Loucy (cell line): ENCODE data around the gene RHBDD2.
A peak's percentile ranks its signal among the peaks of the same experiment; 100 is the strongest.
"Not testable (repeated sequence)": the region's sequence is repeated elsewhere in the genome, so short reads cannot be mapped to it uniquely, and the experiment has no call there.

Experiments
- H2AFZ ChIP-seq: fragments of 200-600 bp; sonication (generic); 2 replicates; pipeline ENCODE4 v1.6.0; 2016; ENCODE audit warnings: antibody characterized with exemption, mild to moderate bottlenecking, low read length, moderate library complexity
- H3F3A ChIP-seq: fragments of 200-600 bp; 2 replicates; pipeline ENCODE4 v1.6.0; 2016; ENCODE audit warnings: antibody characterized with exemption, low read depth, mild to moderate bottlenecking
- H3K27me3 ChIP-seq: fragments of 200-600 bp; sonication (generic); 2 replicates; pipeline ENCODE4 v1.6.1; 2014; ENCODE audit warnings: low read length, mild to moderate bottlenecking; ENCODE audit not compliant: insufficient read depth, poor library complexity, severe bottlenecking
- H3K36me3 ChIP-seq: fragments of 200-600 bp; sonication (generic); 2 replicates; pipeline ENCODE4 v1.6.1; 2016; ENCODE audit warnings: low read length; ENCODE audit not compliant: insufficient read depth
- H3K4me1 ChIP-seq: fragments of 200-600 bp; sonication (generic); 2 replicates; pipeline ENCODE4 v1.5.1; 2014; ENCODE audit warnings: low read length, mild to moderate bottlenecking; ENCODE audit not compliant: insufficient read depth, poor library complexity, severe bottlenecking
- H3K4me2 ChIP-seq: fragments of 200-600 bp; sonication (generic); 2 replicates; pipeline ENCODE4 v1.6.0; 2014; ENCODE audit warnings: antibody characterized with exemption, low read length, low read depth, mild to moderate bottlenecking; ENCODE audit not compliant: poor library complexity, severe bottlenecking
- H3K4me3 ChIP-seq: fragments of 200-600 bp; sonication (generic); 2 replicates; pipeline ENCODE4 v1.5.1; 2014; ENCODE audit warnings: low read length, mild to moderate bottlenecking, mixed read lengths; ENCODE audit not compliant: poor library complexity, severe bottlenecking
- H3K79me2 ChIP-seq: fragments of 200-600 bp; sonication (generic); 2 replicates; pipeline ENCODE4 v1.6.1; 2014; ENCODE audit warnings: low read length; ENCODE audit not compliant: insufficient read depth
- H3K9ac ChIP-seq: fragments of 200-600 bp; sonication (generic); 2 replicates; pipeline ENCODE4 v1.6.0; 2014; ENCODE audit warnings: mild to moderate bottlenecking, low read depth, low read length, moderate library complexity; ENCODE audit not compliant: poor library complexity, severe bottlenecking
- H3K9me2 ChIP-seq: fragments of 200-600 bp; sonication (generic); replicated peaks from 2 replicates; pipeline ENCODE4 v1.6.1; 2016; ENCODE audit warnings: low read depth, low read length, mixed read lengths
- H3K9me3 ChIP-seq: fragments of 200-600 bp; sonication (generic); 2 replicates; pipeline ENCODE4 v1.6.1; 2014; ENCODE audit warnings: mild to moderate bottlenecking, antibody characterized with exemption, low read length, low read depth; ENCODE audit not compliant: insufficient read depth
- H4K20me1 ChIP-seq: fragments of 200-600 bp; sonication (generic); 2 replicates; pipeline ENCODE4 v1.6.0; 2014; ENCODE audit warnings: antibody characterized with exemption, low read length, mild to moderate bottlenecking; ENCODE audit not compliant: insufficient read depth, poor library complexity, severe bottlenecking
- EZH2phosphoT487 ChIP-seq: fragments of 200-600 bp; IDR thresholded peaks from 2 replicates; pipeline ENCODE4 v1.6.1; 2018; ENCODE audit warnings: antibody characterized with exemption, mild to moderate bottlenecking, moderate library complexity, borderline replicate concordance
- TF ChIP-seq, protein P1 (sequence below): fragments of 200-600 bp; sonication (generic); conservative IDR thresholded peaks from 2 replicates; pipeline ENCODE4 v1.5.1; 2014; ENCODE audit warnings: mild to moderate bottlenecking, antibody characterized with exemption, low read length

The RHBDD2 gene

DNA sequence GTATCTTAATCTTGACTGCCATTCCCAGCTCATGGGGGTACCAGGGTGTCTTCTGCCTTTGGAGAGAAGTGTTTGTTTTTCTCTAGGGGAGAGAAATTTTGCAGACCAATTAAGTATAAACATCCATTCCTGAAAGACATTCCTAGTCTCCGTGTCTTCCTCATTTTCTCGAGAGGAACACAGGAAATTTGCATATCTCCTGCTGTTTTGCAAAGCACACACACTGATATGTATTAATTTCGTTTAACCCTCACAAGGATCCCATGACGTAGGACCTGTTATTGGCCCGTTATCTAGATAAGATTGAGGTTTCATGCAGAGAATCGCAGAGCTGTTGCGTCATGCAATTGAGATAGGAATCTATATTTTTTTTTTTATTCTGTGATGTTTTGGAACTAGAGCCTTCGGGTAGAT is 944 bp downstream of the RHBDD2 start:
- H3K9ac ChIP-seq = peak overlapping the region; percentile 92
- peaks cover 9% of the 10 kb centered on the region for H4K20me1 ChIP-seq
- no peaks in the 10 kb centered on the region for H3K9me2 ChIP-seq
- H3K79me2 ChIP-seq = peaks cover 30% of the 10 kb centered on the region
- H3K27me3 ChIP-seq = no peaks in the 10 kb centered on the region
- no peaks in the 10 kb centered on the region for H3F3A ChIP-seq
- TF ChIP-seq, protein P1, sequence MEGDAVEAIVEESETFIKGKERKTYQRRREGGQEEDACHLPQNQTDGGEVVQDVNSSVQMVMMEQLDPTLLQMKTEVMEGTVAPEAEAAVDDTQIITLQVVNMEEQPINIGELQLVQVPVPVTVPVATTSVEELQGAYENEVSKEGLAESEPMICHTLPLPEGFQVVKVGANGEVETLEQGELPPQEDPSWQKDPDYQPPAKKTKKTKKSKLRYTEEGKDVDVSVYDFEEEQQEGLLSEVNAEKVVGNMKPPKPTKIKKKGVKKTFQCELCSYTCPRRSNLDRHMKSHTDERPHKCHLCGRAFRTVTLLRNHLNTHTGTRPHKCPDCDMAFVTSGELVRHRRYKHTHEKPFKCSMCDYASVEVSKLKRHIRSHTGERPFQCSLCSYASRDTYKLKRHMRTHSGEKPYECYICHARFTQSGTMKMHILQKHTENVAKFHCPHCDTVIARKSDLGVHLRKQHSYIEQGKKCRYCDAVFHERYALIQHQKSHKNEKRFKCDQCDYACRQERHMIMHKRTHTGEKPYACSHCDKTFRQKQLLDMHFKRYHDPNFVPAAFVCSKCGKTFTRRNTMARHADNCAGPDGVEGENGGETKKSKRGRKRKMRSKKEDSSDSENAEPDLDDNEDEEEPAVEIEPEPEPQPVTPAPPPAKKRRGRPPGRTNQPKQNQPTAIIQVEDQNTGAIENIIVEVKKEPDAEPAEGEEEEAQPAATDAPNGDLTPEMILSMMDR = no peak
- H3K4me2 ChIP-seq = peak overlapping the region; percentile 89
- no peaks in the 10 kb centered on the region for H3K9me3 ChIP-seq
- H2AFZ ChIP-seq = no peak overlapping the region
- H3K4me1 ChIP-seq = peaks cover 23% of the 10 kb centered on the region
- H3K4me3 ChIP-seq = peak overlapping the region; percentile 93
- H3K36me3 ChIP-seq = no peaks in the 10 kb centered on the region; the same call in 1 of the 2 replicates

DNA sequence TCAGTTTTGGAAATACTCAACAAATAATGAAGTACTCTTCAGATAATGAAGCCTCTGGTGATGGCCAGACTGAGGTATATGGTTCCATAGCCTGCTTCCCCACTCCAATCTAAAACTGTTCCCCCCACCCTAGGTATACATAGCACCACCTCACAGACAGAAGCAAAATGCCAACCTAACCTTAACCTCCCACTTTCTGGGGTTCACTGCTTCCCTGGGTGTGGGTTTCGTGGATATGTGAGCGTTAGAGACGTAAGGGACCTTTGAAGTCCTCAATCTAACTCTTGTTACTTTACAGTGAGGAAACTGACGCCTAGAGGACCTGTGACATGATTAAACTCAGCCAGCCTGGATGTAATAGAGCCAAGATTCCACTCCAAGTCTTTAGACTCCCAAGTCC is 1.4 kb downstream of the RHBDD2 start:
- Histone ChIP-seq H3K9ac (peak overlapping the region; percentile 92), H3K4me2 (peak overlapping the region; percentile 89)
- no peak for TF ChIP-seq EZH2phosphoT487
- TF ChIP-seq, protein P1 = no peak

GRCh38 chr7:75881436-75882095 is 2.7 kb downstream of the RHBDD2 start:
- Histone ChIP-seq H3K4me3 (no peak overlapping the region), H4K20me1 (peaks cover 9% of the 10 kb centered on the region), H3K9ac (no peak overlapping the region), H3K79me2 (peaks cover 30% of the 10 kb centered on the region), H2AFZ (no peak overlapping the region), H3K9me3 (no peaks in the 10 kb centered on the region), H3K4me2 (no peak overlapping the region), H3K27me3 (no peaks in the 10 kb centered on the region), H3F3A (no peaks in the 10 kb centered on the region), H3K4me1 (peaks cover 23% of the 10 kb centered on the region), H3K36me3 (no peaks in the 10 kb centered on the region; the same call in 1 of the 2 replicates), H3K9me2 (no peaks in the 10 kb centered on the region)
- TF ChIP-seq EZH2phosphoT487 = no peak
- TF ChIP-seq, protein P1 = no peak

More for the DNA sequence above, 1.4 kb downstream of the RHBDD2 start:
- no peak overlapping the region for H2AFZ ChIP-seq
- peak overlapping the region; percentile 93 for H3K4me3 ChIP-seq
- H3K9me2 ChIP-seq = no peaks in the 10 kb centered on the region
- H3K9me3 ChIP-seq = no peaks in the 10 kb centered on the region
- H3F3A ChIP-seq = no peaks in the 10 kb centered on the region
- no peaks in the 10 kb centered on the region; the same call in 1 of the 2 replicates for H3K36me3 ChIP-seq
- H4K20me1 ChIP-seq = peaks cover 9% of the 10 kb centered on the region
- peaks cover 23% of the 10 kb centered on the region for H3K4me1 ChIP-seq
- peaks cover 30% of the 10 kb centered on the region for H3K79me2 ChIP-seq
- no peaks in the 10 kb centered on the region for H3K27me3 ChIP-seq

DNA sequence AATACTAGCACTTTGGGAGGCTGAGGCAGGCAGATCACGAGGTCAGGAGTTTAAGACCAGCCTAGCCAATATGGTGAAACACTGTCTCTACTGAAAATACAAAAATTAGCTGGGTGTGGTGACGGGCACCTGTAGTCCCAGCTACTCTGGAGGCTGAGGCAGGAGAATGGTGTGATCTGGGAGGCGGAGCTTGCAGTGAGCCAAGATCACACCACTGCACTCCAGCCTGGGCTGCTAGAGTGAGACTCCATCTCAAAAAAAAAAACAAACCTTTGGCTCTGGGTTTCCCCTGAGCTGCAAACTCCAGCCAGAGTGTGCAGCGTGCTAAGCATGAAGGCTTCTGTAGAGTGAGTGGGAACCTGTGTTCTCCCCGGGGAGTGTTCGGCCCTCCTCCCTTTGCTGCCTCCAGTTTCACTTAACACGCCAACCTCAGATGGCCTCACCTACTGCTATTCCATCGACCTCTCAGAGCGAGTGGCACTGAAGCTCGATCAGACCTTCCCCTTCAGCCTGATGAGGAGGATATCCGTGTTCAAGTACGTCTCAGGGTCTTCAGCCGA is 4.5 kb downstream of the RHBDD2 start:
- not testable (repeated sequence) for H3F3A ChIP-seq, H3K9me3 ChIP-seq, H3K4me3 ChIP-seq, H3K36me3 ChIP-seq, H3K9me2 ChIP-seq, H3K9ac ChIP-seq, H3K27me3 ChIP-seq, H3K4me2 ChIP-seq, H4K20me1 ChIP-seq, H2AFZ ChIP-seq
- peaks cover 18% of the 10 kb centered on the region for H3K4me1 ChIP-seq
- H3K79me2 ChIP-seq = peaks cover 30% of the 10 kb centered on the region
